GM23338 (cell line): ENCODE data around the gene GRSF1.

Experiments
- CTCF ChIP-seq, 2 experiments: fragments of 200-600 bp in 1 of 2; sonication (generic) in 1 of 2; conservative IDR thresholded peaks; 2 replicates each; pipeline versions ENCODE4 v1.5.1 to v1.6.1; 2016 to 2017; ENCODE audit warnings: antibody characterized with exemption in 2 of 2, low read depth in 2 of 2, mild to moderate bottlenecking in 2 of 2, moderate library complexity in 1 of 2
- EZH2 ChIP-seq: fragments of 200-600 bp; sonication (generic); IDR thresholded peaks from one replicate; pipeline ENCODE4 v1.8.0; 2017; ENCODE audit warnings: antibody characterized with exemption, mild to moderate bottlenecking, low read depth; ENCODE audit not compliant: unreplicated experiment
- EZH2phosphoT487 ChIP-seq: fragments of 200-600 bp; sonication (generic); IDR thresholded peaks from one replicate; pipeline ENCODE4 v1.8.1; 2018; ENCODE audit warnings: antibody characterized with exemption; ENCODE audit not compliant: unreplicated experiment
- POLR2AphosphoS5 ChIP-seq: IDR thresholded peaks from 2 replicates; pipeline ENCODE4 v1.6.1; 2016; ENCODE audit warnings: antibody characterized with exemption, low read depth

GRCh38 chr4:70833675-70834074, 6.0 kb downstream of the GRSF1 start:
- TF ChIP-seq EZH2 (no peak), CTCF (conservative IDR thresholded peaks at IDR 0.05; ENCODE audit: low read depth in 2 of 2) (no peak), POLR2AphosphoS5 (no peak), EZH2phosphoT487 (no peak)
